HAP-1 (cell line): ENCODE results near the gene EGF.
"Not testable (repeated sequence)": the region's sequence is repeated elsewhere in the genome, so short reads cannot be mapped to it uniquely, and the experiment has no call there.

Experiments used
- DNase-seq, 2 experiments: peaks; one replicate each; pipeline ENCODE4 v3.0.0-alpha.2; 2016 to 2020; ENCODE audit warnings: low spot score in 2 of 2
- H3K27me3 ChIP-seq: fragments of 250-450 bp; sonication (Bioruptor Pico); 2 replicates; pipeline ENCODE4 v1.5.1; 2020; ENCODE audit warnings: low read depth, mild to moderate bottlenecking, moderate library complexity
- H3K36me3 ChIP-seq: fragments of 250-450 bp; sonication (Bioruptor Pico); replicated peaks from 2 replicates; pipeline ENCODE4 v1.5.1; 2020; ENCODE audit warnings: mild to moderate bottlenecking
- H3K4me1 ChIP-seq: fragments of 250-450 bp; sonication (Bioruptor Pico); 2 replicates; pipeline ENCODE4 v1.5.1; 2020; ENCODE audit warnings: mild to moderate bottlenecking
- H3K4me3 ChIP-seq: fragments of 250-450 bp; sonication (Bioruptor Pico); 2 replicates; pipeline ENCODE4 v1.5.1; 2020; ENCODE audit warnings: mild to moderate bottlenecking, moderate library complexity
- H3K9me3 ChIP-seq: fragments of 250-450 bp; sonication (Bioruptor Pico); 2 replicates; pipeline ENCODE4 v1.5.1; 2020; ENCODE audit warnings: mild to moderate bottlenecking, moderate library complexity
- in situ Hi-C: fragments of 300-500 bp; cut with MboI; formaldehyde crosslinking; loops from 3 replicates; pipeline ENCODE4 v1.14.3; 2020; ENCODE audit warnings: low sequenced_read_pairs, inconsistent platforms, mixed read lengths

The EGF gene

GRCh38 chr4:109930872-109931271 lies 18.2 kb downstream of the EGF start:
- no peaks in the 10 kb centered on the region for H3K9me3 ChIP-seq
- in situ Hi-C loops = no loop called here
- H3K4me1 ChIP-seq = peaks cover 17% of the 10 kb centered on the region
- no peak for DNase-seq
- no peaks in the 10 kb centered on the region for H3K27me3 ChIP-seq
- no peaks in the 10 kb centered on the region for H3K36me3 ChIP-seq
- no peak overlapping the region for H3K4me3 ChIP-seq

GRCh38 chr4:109931318-109931717 lies 18.6 kb downstream of the EGF start:
- Histone ChIP-seq H3K4me3 (no peak overlapping the region), H3K4me1 (peaks cover 17% of the 10 kb centered on the region), H3K27me3 (no peaks in the 10 kb centered on the region), H3K36me3 (no peaks in the 10 kb centered on the region), H3K9me3 (no peaks in the 10 kb centered on the region)
- in situ Hi-C loops = no loop called here
- no peak for DNase-seq

GRCh38 chr4:109937352-109937751 lies 24.7 kb downstream of the EGF start:
- H3K27me3 ChIP-seq, H3K36me3 ChIP-seq, DNase-seq, H3K4me3 ChIP-seq, in situ Hi-C loops, H3K9me3 ChIP-seq: not testable (repeated sequence)
- H3K4me1 ChIP-seq = peaks cover 13% of the 10 kb centered on the region

GRCh38 chr4:109939190-109939589 lies 26.5 kb downstream of the EGF start:
- H3K9me3 ChIP-seq = no peaks in the 10 kb centered on the region
- no peak for DNase-seq
- no peaks in the 10 kb centered on the region for H3K27me3 ChIP-seq
- no peaks in the 10 kb centered on the region for H3K36me3 ChIP-seq
- peaks cover 13% of the 10 kb centered on the region for H3K4me1 ChIP-seq
- H3K4me3 ChIP-seq = no peak overlapping the region
- in situ Hi-C loops = no loop called here

DNA sequence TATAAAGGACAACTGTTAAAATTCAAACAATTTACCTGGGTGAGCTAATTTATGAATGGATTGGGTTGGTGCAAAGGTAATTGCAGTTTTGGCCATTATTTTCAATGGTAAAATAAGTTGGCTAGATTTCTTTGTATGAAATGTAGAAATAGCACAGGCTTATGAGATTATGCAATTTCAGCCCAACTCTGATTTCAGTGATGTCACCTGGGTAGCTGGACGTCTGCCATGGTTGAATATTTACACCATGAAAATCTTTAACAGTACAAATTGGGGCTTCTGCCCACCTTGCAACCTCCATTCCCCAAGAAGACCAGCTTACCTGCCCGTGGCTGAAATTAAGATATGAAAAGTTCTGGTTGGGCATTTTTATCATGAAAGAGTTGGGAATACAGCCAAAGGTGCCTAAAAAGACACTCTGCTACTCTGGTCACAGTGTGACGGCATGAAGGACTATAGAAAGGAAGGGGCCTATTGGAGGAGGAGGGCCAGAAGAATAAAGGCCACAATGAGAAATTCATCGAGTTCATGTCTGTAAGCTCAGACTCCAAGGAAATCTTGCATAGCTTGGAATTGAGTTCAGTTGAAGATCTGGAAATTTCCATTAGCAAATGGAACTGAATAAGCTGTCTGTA lies 29.7 kb downstream of the EGF start:
- no peaks in the 10 kb centered on the region for H3K36me3 ChIP-seq
- peaks cover 13% of the 10 kb centered on the region for H3K4me1 ChIP-seq
- no peak overlapping the region for H3K4me3 ChIP-seq
- in situ Hi-C loops = no loop called here
- H3K27me3 ChIP-seq = no peaks in the 10 kb centered on the region
- no peaks in the 10 kb centered on the region for H3K9me3 ChIP-seq
- DNase-seq = no peak

GRCh38 chr4:109943745-109944144 lies 31.1 kb downstream of the EGF start:
- Histone ChIP-seq H3K4me1 (peaks cover 13% of the 10 kb centered on the region), H3K9me3 (no peaks in the 10 kb centered on the region), H3K27me3 (no peaks in the 10 kb centered on the region), H3K36me3 (no peaks in the 10 kb centered on the region), H3K4me3 (no peak overlapping the region)
- in situ Hi-C loops = no loop called here
- no peak for DNase-seq

DNA sequence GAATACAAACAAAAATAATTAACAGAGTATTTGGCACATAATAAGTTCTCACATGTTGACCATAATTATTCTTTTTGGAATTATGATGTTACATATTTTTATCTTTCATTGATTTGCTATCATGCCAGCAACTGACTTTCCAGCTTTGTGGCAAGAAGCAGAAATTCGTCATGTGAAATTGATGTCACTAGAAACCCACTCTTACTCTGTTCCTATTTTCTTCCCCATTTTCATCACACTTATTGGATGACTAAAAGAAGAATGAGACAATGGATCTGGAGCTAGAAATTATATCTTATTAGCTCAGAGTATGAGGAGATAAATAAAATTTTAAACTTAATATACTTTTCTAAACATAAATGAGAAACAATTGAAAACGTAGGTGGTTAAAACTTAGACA lies 31.9 kb downstream of the EGF start:
- DNase-seq = no peak
- Histone ChIP-seq H3K9me3 (no peaks in the 10 kb centered on the region), H3K27me3 (no peaks in the 10 kb centered on the region), H3K4me3 (no peak overlapping the region), H3K4me1 (peaks cover 13% of the 10 kb centered on the region), H3K36me3 (no peaks in the 10 kb centered on the region)
- in situ Hi-C loops = no loop called here

- H3K4me3 ChIP-seq = no peak overlapping the region
- no peaks in the 10 kb centered on the region for H3K27me3 ChIP-seq
- in situ Hi-C loops = no loop called here
- no peaks in the 10 kb centered on the region for H3K36me3 ChIP-seq
- DNase-seq = no peak
- H3K9me3 ChIP-seq = no peaks in the 10 kb centered on the region
- peaks cover 13% of the 10 kb centered on the region for H3K4me1 ChIP-seq
These were observed 32.4 kb downstream of the EGF start for GRCh38 chr4:109945056-109945455.

- H3K4me1 ChIP-seq = peaks cover 11% of the 10 kb centered on the region
- no peak overlapping the region for H3K4me3 ChIP-seq
- in situ Hi-C loops = no loop called here
These were observed 33.4 kb downstream of the EGF start for GRCh38 chr4:109946120-109946519.

GRCh38 chr4:109947457-109947856 lies 34.8 kb downstream of the EGF start:
- in situ Hi-C loops = no loop called here
- H3K4me1 ChIP-seq = peaks cover 5% of the 10 kb centered on the region
- H3K27me3 ChIP-seq = no peaks in the 10 kb centered on the region

More at GRCh38 chr4:109946120-109946519, 33.4 kb downstream of the EGF start:
- Histone ChIP-seq H3K36me3 (no peaks in the 10 kb centered on the region), H3K27me3 (no peaks in the 10 kb centered on the region), H3K9me3 (no peaks in the 10 kb centered on the region)
- no peak for DNase-seq

DNA sequence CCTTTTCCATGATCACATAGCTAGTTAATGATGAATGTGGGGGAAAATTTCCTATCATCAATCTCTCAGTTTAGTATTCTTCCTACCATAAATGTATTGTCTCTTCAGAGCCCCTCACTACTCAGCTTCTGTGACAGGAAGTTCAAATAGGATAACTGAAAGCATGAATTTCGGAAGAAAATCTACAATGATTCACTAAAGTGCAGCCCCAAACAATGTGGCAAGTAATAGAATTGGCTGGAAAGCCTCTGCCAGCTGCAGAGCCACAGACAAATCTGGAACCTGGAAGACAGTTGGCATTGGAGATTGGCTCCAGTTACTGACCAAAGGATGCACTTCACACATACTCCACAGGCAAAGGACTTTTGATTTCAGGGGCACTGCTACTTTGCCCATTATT lies 35.2 kb downstream of the EGF start:
- Histone ChIP-seq H3K36me3 (no peaks in the 10 kb centered on the region), H3K27me3 (no peaks in the 10 kb centered on the region), H3K4me1 (peaks cover 5% of the 10 kb centered on the region), H3K9me3 (no peaks in the 10 kb centered on the region), H3K4me3 (no peak overlapping the region)
- DNase-seq = no peak
- in situ Hi-C loops = no loop called here

More at GRCh38 chr4:109947457-109947856, 34.8 kb downstream of the EGF start:
- Histone ChIP-seq H3K9me3 (no peaks in the 10 kb centered on the region), H3K36me3 (no peaks in the 10 kb centered on the region), H3K4me3 (no peak overlapping the region)
- no peak for DNase-seq

GRCh38 chr4:109949099-109949718 lies 36.5 kb downstream of the EGF start:
- H3K4me1 ChIP-seq, H3K36me3 ChIP-seq, H3K9me3 ChIP-seq, DNase-seq, in situ Hi-C loops, H3K4me3 ChIP-seq, H3K27me3 ChIP-seq: not testable (repeated sequence)

- no peak for DNase-seq
- Histone ChIP-seq H3K36me3 (no peaks in the 10 kb centered on the region), H3K4me1 (peaks cover 12% of the 10 kb centered on the region), H3K4me3 (no peak overlapping the region), H3K9me3 (no peaks in the 10 kb centered on the region), H3K27me3 (no peaks in the 10 kb centered on the region)
- in situ Hi-C loops = no loop called here
These were observed 39.9 kb downstream of the EGF start for GRCh38 chr4:109952612-109953011.

GRCh38 chr4:109953556-109953955 lies 40.9 kb downstream of the EGF start:
- Histone ChIP-seq H3K9me3 (no peaks in the 10 kb centered on the region), H3K4me1 (peaks cover 12% of the 10 kb centered on the region), H3K36me3 (no peaks in the 10 kb centered on the region), H3K4me3 (no peak overlapping the region), H3K27me3 (no peaks in the 10 kb centered on the region)
- in situ Hi-C loops = no loop called here
- DNase-seq = no peak

- no peak overlapping the region for H3K4me3 ChIP-seq
- in situ Hi-C loops = no loop called here
- no peak for DNase-seq
- H3K27me3 ChIP-seq = no peaks in the 10 kb centered on the region
- H3K36me3 ChIP-seq = no peaks in the 10 kb centered on the region
- no peaks in the 10 kb centered on the region for H3K9me3 ChIP-seq
- peaks cover 12% of the 10 kb centered on the region for H3K4me1 ChIP-seq
These were observed 42.5 kb downstream of the EGF start for GRCh38 chr4:109955146-109955545.
